WTC11 (cell line): Measurements from ENCODE around the gene TTC39A. TPM values are rescaled to one million over a fixed set of nuclear protein-coding genes. Genes with fewer than 3 reads are reported as not detected.

Source experiments
- ATAC-seq: fragments of 200-7000 bp; cut with Tn5 transposase; 2 replicates; pipeline ENCODE4 v1.10.0; 2021; ENCODE audit warnings: mild to moderate bottlenecking, moderate library complexity
- CTCF ChIA-PET: fragments of 300-600 bp; sonication (Branson Sonifier 250); formaldehyde crosslinking; loops from one replicate; lab custom pipeline; 2021; ENCODE audit warnings: antibody characterized with exemption; lab: Charles Lee
- POLR2A ChIA-PET: fragments of 350-600 bp; sonication (Branson Sonifier 250); formaldehyde crosslinking; loops from one replicate; lab custom pipeline; 2021; ENCODE audit warnings: antibody characterized with exemption; lab: Charles Lee
- DNase-seq: peaks from one replicate; pipeline ENCODE4 v3.0.0; 2021; ENCODE audit warnings: low spot score
- H3K27ac Mint-ChIP-seq: 2 replicates; pipeline ENCODE4 v1.8.0; 2021; ENCODE audit warnings: mixed read lengths
- H3K27me3 Mint-ChIP-seq: 2 replicates; pipeline ENCODE4 v1.8.0; 2021; ENCODE audit warnings: low read depth, mild to moderate bottlenecking, moderate library complexity, mixed read lengths
- H3K36me3 Mint-ChIP-seq: 2 replicates; pipeline ENCODE4 v1.8.0; 2021; ENCODE audit warnings: mixed read lengths
- H3K4me1 Mint-ChIP-seq: 2 replicates; pipeline ENCODE4 v1.8.0; 2022; ENCODE audit warnings: mixed read lengths
- H3K4me3 Mint-ChIP-seq: 2 replicates; pipeline ENCODE4 v1.8.0; 2021; ENCODE audit warnings: mild to moderate bottlenecking, moderate library complexity, mixed read lengths
- H3K9me3 Mint-ChIP-seq: 2 replicates; pipeline ENCODE4 v1.8.0; 2021; ENCODE audit warnings: mixed read lengths
- AFF4 ChIP-seq: sonication (generic); formaldehyde crosslinking; IDR thresholded peaks from 2 replicates; pipeline ENCODE4 v1.8.1; 2023; ENCODE audit warnings: mild to moderate bottlenecking, missing genetic modification reagents, borderline replicate concordance
- ATF1 ChIP-seq: sonication (generic); formaldehyde crosslinking; IDR thresholded peaks from 2 replicates; pipeline ENCODE4 v1.8.1; 2023; ENCODE audit warnings: mild to moderate bottlenecking, moderate library complexity, missing genetic modification reagents
- ATF6 ChIP-seq: sonication (generic); formaldehyde crosslinking; IDR thresholded peaks from 2 replicates; pipeline ENCODE4 v1.8.1; 2023; ENCODE audit warnings: mild to moderate bottlenecking, missing genetic modification reagents
- CDX4 ChIP-seq: fragments of 250-450 bp; sonication (Bioruptor Pico); IDR thresholded peaks from 2 replicates; pipeline ENCODE4 v1.9.0; 2021; ENCODE audit warnings: moderate library complexity, mild to moderate bottlenecking, inconsistent platforms, borderline replicate concordance
- CREM ChIP-seq: sonication (generic); formaldehyde crosslinking; IDR thresholded peaks from 2 replicates; pipeline ENCODE4 v1.8.1; 2022; ENCODE audit warnings: mild to moderate bottlenecking, missing genetic modification reagents, moderate library complexity
- CTCF ChIP-seq: fragments of 200-600 bp; IDR thresholded peaks from 2 replicates; pipeline ENCODE4 v1.8.0; 2022; ENCODE audit warnings: antibody characterized with exemption
- ETV6 ChIP-seq: sonication (generic); formaldehyde crosslinking; IDR thresholded peaks from 2 replicates; pipeline ENCODE4 v1.8.1; 2022; ENCODE audit warnings: mild to moderate bottlenecking, missing genetic modification reagents
- FOXP4 ChIP-seq: sonication (generic); formaldehyde crosslinking; IDR thresholded peaks from 2 replicates; pipeline ENCODE4 v1.8.0; 2022; ENCODE audit warnings: mild to moderate bottlenecking, missing genetic modification reagents
- GRHL2 ChIP-seq: fragments of 250-450 bp; sonication (Bioruptor Pico); IDR thresholded peaks from 2 replicates; pipeline ENCODE4 v1.8.0; 2022; ENCODE audit warnings: mild to moderate bottlenecking, moderate library complexity; ENCODE audit not compliant: insufficient replicate concordance, severe bottlenecking
- HMGA2 ChIP-seq: fragments of 250-450 bp; sonication (Bioruptor Pico); IDR thresholded peaks from 2 replicates; pipeline ENCODE4 v1.4.0; 2021; ENCODE audit warnings: mild to moderate bottlenecking, moderate library complexity
- IRF2 ChIP-seq: sonication (generic); formaldehyde crosslinking; IDR thresholded peaks from 2 replicates; pipeline ENCODE4 v1.8.0; 2022; ENCODE audit warnings: low read depth, missing genetic modification reagents, borderline replicate concordance
- MLX ChIP-seq: sonication (generic); formaldehyde crosslinking; IDR thresholded peaks from 2 replicates; pipeline ENCODE4 v1.8.1; 2023; ENCODE audit warnings: mild to moderate bottlenecking, missing genetic modification reagents, moderate library complexity
- MXD4 ChIP-seq: fragments of 250-450 bp; sonication (Bioruptor Pico); IDR thresholded peaks from 2 replicates; pipeline ENCODE4 v1.8.0; 2021; ENCODE audit warnings: mild to moderate bottlenecking, moderate library complexity, borderline replicate concordance
- NR3C1 ChIP-seq: sonication (generic); formaldehyde crosslinking; conservative IDR thresholded peaks from 2 replicates; pipeline ENCODE4 v1.8.1; 2023; ENCODE audit warnings: low read depth, mild to moderate bottlenecking, missing genetic modification reagents
- OVOL2 ChIP-seq: fragments of 250-450 bp; sonication (Bioruptor Pico); IDR thresholded peaks from 2 replicates; pipeline ENCODE4 v1.9.0; 2021; ENCODE audit warnings: mild to moderate bottlenecking, borderline replicate concordance
- RORB ChIP-seq: fragments of 250-450 bp; sonication (Bioruptor Pico); IDR thresholded peaks from 2 replicates; pipeline ENCODE4 v1.9.0; 2021; ENCODE audit warnings: mild to moderate bottlenecking
- SMAD4 ChIP-seq: sonication (generic); formaldehyde crosslinking; IDR thresholded peaks from 2 replicates; pipeline ENCODE4 v1.8.0; 2022; ENCODE audit warnings: mild to moderate bottlenecking, missing genetic modification reagents
- ZNF232 ChIP-seq: sonication (generic); formaldehyde crosslinking; IDR thresholded peaks from 2 replicates; pipeline ENCODE4 v1.8.0; 2022; ENCODE audit warnings: mild to moderate bottlenecking, missing genetic modification reagents
- ZNF317 ChIP-seq: sonication (generic); formaldehyde crosslinking; IDR thresholded peaks from 2 replicates; pipeline ENCODE4 v1.8.1; 2023; ENCODE audit warnings: low read depth, mild to moderate bottlenecking, moderate library complexity, missing genetic modification reagents, borderline replicate concordance
- ZSCAN18 ChIP-seq: fragments of 250-450 bp; sonication (Bioruptor Pico); IDR thresholded peaks from 2 replicates; pipeline ENCODE4 v2.1.2; 2022; ENCODE audit warnings: mild to moderate bottlenecking, moderate library complexity
- total RNA-seq: library from RNA; stranded (reverse); gene quantifications from 3 replicates; pipeline ENCODE4 v1.2.3, GENCODE V29; 2021

TTC39A gene
- total RNA-seq, 1 experiment from 2014 or later = 3.4 TPM

- TF ChIP-seq CTCF (no peak), IRF2 (CRISPR knock-in tag) (no peak), ATF1 (CRISPR knock-in tag) (no peak), AFF4 (no peak), ETV6 (no peak), ZNF317 (CRISPR knock-in tag) (no peak), ATF6 (CRISPR knock-in tag) (no peak), OVOL2 (CRISPR knock-in tag) (no peak), HMGA2 (CRISPR knock-in tag) (no peak), FOXP4 (CRISPR knock-in tag) (no peak), ZNF232 (no peak), MLX (CRISPR knock-in tag) (no peak), RORB (CRISPR knock-in tag) (no peak), SMAD4 (CRISPR knock-in tag) (no peak)
Observed at GRCh38 chr1:51284487-51284954, 45.8 kb downstream of the TTC39A start (continued).

- H3K27me3 Mint-ChIP-seq = no peaks in the 10 kb centered on the region
- H3K9me3 Mint-ChIP-seq = no peaks in the 10 kb centered on the region
- peaks cover 4% of the 10 kb centered on the region for H3K4me1 Mint-ChIP-seq
- no peaks in the 10 kb centered on the region for H3K36me3 Mint-ChIP-seq
- CTCF ChIA-PET = interaction anchor here (1.1 kb wide), 1 partner anchor 13 kb away, joined by 6 read pairs; no protein-coding TSS in a partner anchor
- no peak overlapping the region for H3K4me3 Mint-ChIP-seq
- DNase-seq (no peak), ATAC-seq (no peak)
- no peak overlapping the region for H3K27ac Mint-ChIP-seq
- POLR2A ChIA-PET = no interaction called here
- TF ChIP-seq ZSCAN18 (CRISPR knock-in tag) (no peak), CREM (CRISPR knock-in tag) (no peak), MXD4 (CRISPR knock-in tag) (no peak), NR3C1 (CRISPR knock-in tag) (no peak), GRHL2 (no peak), CDX4 (no peak), ZNF232 (no peak)
Observed at GRCh38 chr1:51283979-51284378, 46.4 kb downstream of the TTC39A start.
